CD4-positive, alpha-beta T cell treated with Interferon alpha-2 for 1 hour (primary cell): ENCODE results near the gene NT5C3A.
A peak's percentile ranks its signal among the peaks of the same experiment; 100 is the strongest.

Experiments used
- DNase-seq, 2 donors: peaks; one replicate each; pipeline ENCODE4 v3.0.0-alpha.2; 2020 to 2022

The NT5C3A gene

DNA sequence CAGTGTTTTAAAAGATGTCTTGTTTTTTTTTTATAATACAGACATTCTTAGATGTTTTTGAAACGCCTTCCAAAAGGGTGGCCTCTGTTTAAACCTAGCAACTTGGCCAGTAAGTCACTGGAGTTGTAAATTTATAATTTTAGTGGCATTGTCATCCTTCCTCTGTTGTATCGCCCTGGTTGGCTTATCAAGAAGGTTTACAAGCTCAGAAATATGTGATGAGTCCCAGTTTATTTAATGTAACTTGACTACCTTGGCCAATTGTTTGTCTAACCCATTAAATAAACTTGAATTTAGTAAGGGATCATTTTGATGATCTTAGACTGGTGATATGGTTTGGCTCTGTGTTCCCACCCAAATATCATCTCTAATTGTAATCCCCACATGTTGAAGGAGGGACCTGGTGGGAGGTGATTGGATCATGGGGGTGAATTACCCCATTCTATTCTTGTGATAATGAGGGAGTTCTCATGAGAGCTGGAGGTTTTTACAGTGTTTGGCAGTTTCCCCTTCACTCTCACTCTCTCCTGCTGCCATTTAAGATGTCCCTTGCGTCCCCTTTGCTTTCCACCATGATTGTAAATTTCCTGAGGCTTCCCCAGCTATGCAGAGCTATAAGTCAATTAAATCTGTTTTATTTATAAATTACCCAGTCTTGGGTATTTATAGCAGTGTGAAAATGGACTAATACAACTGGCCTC, 13.4 kb upstream of the NT5C3A start:
- no peak for DNase-seq

DNA sequence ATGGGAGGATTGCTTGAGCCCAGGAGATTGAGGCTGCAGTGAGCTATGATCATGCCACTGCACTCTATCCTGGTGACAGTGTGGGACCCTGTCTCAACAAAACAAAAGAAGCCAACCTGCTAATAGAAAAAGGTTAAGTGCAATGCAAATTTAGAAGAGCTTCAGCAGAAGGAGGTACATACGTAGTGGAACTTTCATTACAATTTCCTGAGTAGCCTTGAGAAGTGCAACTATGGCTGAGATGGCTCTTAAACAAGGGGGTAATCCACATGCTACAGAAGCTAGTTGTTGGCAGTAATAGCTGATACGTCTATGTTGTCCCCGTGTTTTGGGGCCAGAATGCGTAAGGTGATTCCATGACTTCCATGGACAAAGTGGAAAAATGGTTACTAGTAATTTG, 10.7 kb upstream of the NT5C3A start:
- no peak for DNase-seq

DNA sequence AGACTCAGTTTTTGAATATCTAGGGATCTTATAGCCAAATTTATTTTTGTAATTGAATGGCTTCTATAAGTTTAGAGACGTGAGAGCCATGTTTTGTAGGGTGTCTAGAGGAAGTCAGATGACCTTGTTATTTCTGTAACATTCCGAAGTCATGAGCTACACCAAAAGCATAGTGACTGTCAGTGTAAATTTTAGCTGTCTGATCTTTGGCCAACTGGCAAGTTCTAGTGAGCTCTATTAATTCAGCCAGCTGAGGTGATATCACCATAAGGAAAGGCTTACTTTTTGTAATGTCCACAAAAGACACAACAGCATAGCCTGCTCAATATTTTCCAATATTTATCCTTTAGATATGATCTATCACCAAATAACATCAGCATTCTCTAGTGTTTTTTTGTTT, 9.9 kb upstream of the NT5C3A start:
- DNase-seq, result no peak

DNA sequence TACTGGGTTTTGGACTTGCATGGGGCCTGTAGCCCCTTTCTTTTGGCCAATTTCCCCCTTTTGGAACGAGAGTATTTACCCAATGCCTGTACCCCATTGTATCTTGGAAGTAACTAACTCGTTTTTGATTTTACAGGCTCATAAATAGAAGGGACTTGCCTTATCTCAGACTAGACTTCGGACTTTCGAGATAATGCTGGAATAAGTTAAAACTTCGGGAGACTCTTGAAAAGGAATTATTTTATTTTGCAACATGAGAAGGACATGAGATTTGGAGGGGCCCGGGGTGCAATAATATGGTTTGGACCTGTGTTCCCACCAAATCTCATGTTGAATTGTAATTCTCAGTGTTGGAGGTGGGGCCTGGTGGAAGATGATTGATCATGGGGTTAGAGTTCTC, 8.3 kb upstream of the NT5C3A start:
- DNase-seq, result no peak

DNA sequence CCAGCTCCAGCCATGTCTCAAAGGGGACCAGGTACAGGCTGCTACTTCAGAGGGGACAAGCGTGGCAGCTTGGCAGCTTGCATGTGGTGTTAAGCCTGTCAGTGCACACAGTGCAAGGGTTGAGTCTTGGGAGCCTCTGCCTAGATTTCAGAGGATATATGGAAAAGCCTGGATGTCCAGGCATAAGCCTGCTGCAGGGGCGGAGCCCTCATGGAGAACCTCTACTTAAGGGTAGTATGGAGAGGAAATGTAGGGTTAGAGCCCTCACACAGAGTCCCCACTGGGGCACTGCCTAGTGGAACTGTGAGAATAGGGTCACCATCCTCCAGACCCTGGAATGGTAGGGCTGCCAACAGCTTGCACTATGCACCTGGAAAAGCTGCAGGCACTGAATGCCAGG, 7.7 kb upstream of the NT5C3A start:
- no peak for DNase-seq

DNA sequence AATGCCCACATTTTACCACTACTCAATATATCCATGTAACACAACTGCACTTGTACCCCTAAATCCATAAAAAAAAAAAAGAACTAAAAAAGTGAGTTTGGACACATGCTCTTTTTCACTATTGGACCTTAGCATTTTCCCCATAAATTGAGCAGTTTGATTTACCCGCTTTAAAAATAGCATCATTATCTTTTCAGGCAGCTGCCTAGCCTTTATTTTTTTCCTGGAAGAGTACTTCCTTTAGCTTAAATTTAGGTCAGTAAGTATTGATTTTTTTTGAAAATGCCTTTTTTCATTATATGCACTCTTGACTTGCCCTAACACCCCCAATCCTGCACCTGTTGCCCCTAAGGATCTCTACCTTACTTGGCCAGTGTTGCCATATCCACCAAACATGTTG, 5.3 kb upstream of the NT5C3A start:
- DNase-seq, result no peak

DNA sequence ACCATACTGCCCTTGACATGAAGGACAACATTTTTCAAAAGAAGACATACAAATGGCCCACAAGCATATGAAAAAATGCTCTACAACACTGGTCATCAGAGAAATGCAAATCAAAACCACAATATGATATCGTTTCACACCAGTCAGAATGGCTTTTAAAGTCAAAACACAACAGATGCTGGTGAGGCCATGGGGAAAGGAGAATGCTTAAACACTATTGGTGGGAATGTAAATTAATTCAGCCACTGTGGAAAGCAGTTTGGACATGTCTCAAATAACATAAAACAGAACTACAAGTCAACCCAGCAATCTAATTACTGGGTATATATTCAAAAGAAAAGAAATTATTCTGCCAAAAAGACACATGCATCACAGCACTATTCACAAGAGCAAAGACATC, 4.2 kb upstream of the NT5C3A start:
- no peak for DNase-seq

DNA sequence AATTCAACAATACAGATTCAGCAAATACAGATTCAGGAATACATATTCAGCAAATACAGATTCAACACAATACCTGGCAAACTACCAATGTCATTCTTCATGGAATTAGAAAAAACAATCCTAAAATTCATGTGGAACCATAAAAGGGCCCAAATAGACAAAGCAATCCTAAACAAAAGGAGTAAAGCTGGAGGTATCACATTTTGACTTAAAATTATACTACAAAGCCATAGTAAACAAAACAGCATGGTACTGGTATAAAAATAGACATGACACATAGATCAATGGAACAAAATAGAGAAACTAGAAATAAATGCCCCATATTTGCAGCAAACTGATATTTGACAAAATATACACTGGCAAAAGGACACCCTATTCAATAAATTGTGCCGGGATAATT, 3.4 kb upstream of the NT5C3A start:
- no peak for DNase-seq

DNA sequence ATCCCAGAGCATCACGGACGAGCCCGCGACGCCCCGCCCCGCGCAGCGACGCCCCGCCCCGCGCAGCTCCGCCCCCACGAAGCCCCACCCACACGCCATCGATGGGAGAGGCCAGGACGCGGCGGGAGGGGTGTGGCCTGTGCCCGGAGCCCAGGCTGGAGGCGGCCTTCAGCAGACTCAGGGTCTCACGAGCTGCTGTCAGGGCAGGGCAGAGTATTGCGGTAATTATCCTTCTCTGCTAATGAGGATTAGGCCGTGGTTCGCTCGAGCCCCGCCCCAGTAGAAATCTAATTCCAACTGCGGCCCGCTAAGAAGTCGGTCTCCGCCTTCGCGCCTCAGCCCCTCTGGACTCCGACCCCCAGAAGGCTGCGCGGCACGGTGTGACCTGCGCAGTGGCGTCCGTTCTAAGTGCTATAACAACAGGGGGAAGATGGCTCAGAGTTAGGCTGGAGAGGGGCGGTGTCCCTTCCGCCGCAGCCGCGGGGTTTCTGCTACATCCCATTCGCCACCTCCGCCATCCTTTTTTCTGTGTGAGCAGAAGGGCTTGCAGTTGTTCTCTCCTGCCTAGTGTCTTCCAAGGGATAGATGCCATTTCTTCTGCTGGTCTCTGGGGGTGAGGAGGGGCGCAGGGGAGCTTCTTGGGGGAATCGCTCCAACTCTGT, 337 bp upstream of the NT5C3A start:
- peak; percentile 92 to 94 for DNase-seq

DNA sequence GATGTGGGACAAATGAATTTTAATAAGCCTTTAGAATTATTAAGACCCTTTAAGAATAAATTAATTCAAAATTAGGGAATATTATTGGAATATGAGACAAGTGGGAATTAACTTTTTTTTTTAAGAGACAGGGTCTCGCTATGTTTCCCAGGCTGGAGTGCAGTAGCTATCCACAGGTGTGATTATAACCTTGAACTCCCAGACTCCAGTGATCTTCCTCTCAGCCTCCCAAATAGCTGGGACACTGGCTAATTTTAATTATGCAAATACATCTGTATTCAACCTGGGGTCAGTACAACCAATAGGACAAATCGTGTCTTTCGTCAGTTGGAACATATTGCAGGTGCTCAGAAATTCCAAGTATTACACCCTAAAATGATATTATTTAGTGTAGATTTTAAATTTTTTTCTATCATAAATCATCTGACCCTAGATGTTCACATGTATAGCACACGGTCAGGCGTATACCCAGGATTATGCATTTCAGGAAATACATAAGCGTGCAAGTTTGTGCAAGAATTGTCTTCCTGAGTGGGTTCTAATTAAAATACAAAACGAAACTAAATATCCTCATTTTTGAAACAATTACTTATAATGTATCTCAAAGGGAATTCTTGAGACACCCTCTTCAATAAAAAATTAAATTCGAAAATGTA, 1.2 kb downstream of the NT5C3A start:
- no peak for DNase-seq

DNA sequence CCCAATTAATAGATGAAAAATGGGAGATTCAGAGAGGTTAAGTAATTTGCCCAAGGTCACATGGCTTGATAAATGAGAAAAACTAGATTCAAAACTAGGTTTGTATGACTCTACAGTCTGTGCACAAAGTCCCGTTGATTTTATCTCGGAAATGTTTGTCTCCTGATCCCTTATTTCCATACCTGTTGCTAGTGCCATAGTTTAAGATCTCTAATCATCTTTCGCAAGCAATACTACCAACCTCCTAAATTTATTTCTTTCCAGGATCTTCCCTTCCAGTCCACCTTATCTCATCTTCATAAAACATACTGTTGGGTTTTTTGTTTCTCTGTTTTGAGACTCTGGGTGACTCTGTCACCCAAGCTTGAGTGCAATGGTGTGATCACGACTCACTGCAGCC, 2.9 kb downstream of the NT5C3A start:
- no peak for DNase-seq

DNA sequence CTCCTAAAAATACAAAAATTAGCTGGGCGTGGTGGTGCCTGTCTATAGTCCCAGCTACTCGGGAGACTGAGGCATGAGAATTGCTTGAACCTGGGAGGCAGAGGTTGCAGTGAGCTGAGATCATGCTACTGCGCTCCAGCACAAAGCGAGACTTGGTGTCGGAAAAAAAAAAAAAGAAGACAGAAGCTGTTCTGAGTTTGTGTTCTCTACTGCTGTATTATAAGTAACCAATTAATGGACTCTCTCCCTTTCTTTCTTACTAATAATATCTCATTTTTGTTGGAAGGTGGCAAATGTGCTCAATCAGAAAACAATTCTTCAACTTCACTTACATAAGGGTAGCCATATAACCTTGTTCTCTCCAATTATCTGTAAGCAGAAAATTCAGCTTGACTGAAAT, 7.4 kb downstream of the NT5C3A start:
- DNase-seq, result no peak

DNA sequence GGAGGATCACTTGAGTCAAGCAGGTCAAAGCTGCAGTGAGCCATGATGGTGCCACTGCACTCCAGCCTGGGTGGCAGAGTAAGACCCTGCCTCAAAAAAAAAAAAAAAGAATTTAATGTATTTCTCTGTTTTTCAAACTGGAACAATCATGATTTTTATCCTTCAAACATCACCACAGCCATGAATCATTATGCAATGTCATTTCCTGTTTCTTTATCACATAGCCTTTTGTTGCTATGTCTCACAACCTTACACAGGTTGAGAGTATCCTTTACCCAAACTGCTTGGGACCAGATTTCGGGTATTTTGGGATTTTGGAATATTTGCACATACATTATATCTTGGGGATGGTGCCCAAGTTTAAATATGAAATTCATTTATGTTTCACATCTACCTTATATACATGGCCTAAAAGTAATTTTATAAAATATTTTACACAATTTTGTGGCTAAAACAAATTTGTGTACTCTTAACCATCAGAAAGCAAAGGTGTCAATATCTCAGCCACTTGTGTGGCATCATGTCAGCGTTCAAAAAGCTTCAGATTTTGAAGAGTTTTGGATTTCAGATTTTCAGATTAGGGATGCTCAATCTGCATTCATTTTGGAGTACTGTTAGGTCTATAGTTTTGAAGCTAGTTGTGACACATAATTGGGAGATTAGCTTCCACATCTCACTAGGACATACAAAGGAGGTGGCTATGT, 8.2 kb downstream of the NT5C3A start:
- peak in 1 of 2 donors; percentile 50 for DNase-seq

DNA sequence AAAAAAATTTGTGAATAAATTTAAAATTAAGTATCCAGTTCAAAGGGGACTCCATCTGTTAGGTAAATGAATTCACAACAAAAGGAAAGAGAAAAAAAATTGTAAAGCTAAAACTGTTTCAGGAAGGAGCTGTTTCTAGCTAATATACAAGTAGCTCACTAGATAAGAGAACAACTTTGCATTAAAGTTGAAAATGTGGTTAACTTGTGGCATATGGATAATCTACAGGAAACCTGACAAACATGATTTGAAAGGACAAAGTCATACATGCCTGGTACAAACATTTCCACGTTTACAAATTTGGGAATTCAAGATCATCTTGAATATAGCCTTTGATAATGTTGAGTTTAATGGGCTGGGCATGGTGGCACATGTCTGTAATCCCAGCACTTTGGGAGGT, 8.9 kb downstream of the NT5C3A start:
- DNase-seq, result no peak

DNA sequence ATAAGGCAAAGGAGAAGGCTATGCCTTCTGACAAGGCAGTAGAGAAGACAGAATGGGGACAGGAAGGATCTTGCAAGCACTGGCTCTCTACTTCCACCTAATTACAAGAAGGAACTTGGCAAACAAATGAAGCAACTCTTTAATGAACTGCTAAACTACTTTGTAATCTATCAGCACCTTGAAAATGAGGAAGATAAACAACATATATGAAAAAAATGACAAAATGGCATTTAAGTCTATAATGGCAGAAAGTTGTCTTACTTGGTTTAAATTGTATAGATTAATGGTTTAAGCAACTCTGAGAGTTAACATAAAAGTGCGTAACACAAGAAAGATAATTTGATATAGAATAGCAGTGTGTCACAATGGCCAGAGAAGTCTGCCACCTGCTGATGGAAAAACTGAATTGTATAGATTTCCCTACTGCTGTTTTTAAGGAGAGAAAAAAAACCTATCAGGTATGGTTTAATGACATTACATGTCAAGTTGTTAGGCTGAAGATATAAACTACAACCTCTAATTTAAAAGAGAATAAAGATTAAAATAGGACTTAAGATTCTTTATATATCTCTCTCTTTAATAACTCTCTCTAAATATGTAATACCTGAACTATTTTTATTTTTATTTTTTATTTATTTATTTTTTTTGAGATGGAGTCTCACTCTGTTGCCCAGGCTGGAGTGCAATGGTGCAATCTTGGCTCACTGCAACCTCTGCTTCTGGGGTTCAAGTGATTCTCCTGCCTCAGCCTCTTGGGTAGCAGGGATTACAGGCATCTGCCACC, 11.8 kb downstream of the NT5C3A start:
- DNase-seq, result peak; percentile 24 to 72

DNA sequence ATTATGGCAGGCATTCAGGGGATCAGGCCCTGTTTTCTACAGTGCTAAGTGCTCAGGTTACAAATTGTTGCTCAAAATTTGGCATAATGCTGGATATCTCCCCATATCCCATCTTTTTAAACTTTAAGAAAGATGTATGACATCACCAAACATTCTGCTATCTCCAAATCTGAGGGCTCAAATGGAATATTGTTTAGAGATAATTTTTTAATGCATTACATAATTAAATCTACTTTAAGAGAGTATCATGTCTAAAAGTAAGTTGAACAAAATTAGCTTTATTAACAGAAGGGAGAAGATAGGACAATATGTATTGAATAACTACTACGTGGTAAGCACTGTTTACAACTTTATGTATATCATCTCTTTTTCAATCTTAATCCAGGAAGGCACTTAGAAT, 13.9 kb downstream of the NT5C3A start:
- DNase-seq, result no peak

DNA sequence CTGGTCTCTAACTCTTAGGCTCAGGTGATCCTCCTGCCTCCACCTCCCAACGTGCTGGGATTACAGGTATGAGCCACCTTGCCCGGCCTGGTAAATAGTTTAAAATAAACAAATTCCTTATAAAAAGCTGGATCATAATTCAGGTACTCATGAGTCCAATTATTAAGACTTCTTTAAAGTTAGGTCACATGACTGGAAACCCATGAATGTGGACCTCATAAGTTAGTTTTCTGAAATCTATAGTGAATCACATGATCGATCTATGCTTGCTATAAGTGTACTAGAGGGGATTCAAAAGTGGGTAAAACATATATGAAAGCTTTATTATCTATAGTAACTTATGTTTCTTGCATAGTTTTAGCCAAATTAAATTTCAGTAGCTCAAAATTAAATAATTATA, 14.3 kb downstream of the NT5C3A start:
- no peak for DNase-seq

DNA sequence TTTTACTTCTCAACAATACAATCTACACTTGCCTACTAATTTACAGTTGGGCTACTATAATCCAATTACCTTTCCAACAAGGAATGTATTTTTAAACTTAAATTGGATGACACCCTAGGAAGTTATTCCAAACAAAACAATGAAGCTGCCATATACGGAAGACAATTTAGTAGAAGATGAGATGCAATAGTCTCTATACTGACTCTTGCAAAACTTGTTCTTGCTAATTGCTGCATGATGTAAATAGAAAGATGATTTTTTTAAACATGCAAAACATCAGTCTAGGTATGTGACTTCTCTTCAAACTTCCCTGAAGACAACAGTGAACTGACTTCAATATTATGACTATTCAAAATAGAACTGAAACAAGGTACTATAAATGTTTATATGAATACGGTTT, 17.6 kb downstream of the NT5C3A start:
- DNase-seq, result no peak

DNA sequence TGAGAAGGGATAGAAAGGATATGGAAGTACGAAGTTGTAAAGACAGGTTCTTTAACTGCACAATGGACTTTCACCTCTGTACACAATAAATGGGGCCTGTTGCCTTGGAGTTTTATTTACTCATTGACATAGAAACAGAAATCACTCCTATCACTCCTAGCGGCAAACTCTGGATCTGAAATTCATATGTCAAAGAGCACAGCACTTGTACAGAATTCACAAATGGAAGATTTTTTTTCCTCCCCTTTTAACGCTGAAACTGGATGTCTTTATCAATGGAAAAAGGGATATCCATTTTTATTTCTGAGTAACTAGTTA, 18.2 kb downstream of the NT5C3A start:
- DNase-seq, result no peak

DNA sequence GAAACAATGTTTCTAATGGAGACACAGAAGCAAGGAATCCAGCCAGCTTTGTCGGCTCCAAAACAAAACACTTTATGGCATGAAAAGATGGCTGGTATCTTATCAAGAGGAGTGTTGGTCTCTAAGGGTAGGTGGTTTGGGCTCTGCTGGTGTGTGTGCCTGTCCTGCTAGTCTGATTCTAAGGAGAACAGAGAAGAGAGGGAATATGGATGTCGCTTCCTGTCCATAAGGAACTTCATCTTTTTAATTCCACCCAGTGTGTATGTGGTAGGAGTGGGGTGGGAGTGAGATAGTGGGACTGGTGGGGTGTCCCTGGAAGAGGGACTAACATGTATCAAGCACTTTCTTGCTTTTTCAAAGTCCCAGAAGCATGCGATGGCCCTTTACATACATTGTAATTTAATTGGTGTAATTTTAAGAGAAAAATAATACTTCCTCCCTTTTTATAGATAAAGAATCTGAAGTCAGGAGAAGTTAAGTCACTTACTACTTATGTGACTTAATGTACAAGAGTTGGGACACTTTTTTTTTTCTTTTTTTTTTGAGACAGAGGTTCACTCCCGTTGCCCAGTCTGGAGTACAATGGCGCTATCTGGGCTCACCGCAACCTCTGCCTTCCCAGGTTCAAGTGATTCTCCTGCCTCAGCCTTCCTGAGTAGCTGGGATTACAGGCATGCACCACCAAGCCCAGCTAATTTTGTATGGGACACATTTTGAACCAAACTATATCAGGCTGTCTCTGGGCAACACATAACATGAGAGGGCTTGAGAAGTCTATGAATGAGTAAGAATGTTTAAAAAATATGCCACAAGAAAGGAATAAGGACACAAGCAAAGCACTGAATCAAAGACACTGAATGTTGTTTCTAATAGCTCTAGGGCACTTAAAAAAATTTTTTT, 18.8 kb downstream of the NT5C3A start:
- DNase-seq, result no peak

DNA sequence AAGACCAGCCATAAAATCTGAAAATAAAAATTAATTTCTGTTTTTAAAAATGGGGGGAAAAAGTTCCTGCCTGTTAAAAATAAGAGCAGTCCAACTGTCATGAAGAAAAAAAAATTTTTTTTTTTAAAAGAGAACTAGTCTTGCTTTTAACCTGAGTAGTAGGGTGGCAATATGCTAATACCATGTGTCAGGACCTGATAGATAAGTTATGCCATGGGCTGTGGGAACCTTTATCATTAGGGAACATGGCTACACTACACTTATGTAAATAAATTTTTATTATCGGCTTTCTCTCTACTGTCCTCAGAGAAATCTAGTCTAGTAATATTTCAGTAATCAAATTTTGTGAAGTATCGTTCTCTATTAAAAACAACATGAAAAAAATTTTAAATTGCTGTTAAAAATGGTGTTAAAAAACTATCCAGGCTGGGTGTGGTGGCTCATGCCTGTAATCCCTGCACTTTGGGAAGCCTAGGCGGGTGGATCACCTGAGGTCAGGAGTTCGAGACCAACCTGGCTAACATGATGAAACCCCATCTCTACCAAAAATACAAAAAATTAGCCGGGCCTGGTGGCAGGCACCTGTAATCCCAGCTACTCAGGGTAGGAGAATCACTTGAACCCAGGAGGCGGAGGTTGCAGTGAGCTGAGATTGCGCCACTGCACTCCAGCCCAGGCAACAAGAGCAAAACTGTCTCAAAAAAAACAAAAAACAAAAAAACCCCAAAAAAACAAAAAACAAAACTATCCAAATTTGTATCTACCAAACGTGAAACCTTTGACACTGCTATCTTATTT, 20.7 kb downstream of the NT5C3A start:
- DNase-seq, result no peak
